Kidney capillary endothelial cell (primary cell): ENCODE data around the gene CCZ1.
"Not testable (repeated sequence)": the region's sequence is repeated elsewhere in the genome, so short reads cannot be mapped to it uniquely, and the experiment has no call there.

Source experiments
- DNase-seq: peaks from one replicate; pipeline ENCODE4 v3.0.0-alpha.2; 2018; ENCODE audit warnings: low spot score

Gene CCZ1

GRCh38 chr7:5898480-5899224, at the start of gene CCZ1:
CCZ1 (plus strand) TSS chr7:5898733; CDS start chr7:5898800, 67 bp downstream.
- DNase-seq: peak; percentile 4

GRCh38 chr7:5850944-5851343, 47.6 kb upstream of the CCZ1 start:
- no peak for DNase-seq

- no peak for DNase-seq
Measured at GRCh38 chr7:5854738-5855137, 43.8 kb upstream of the CCZ1 start.

GRCh38 chr7:5857041-5857575, 41.4 kb upstream of the CCZ1 start:
- not testable (repeated sequence) for DNase-seq

GRCh38 chr7:5858494-5858893, 40.0 kb upstream of the CCZ1 start:
- not testable (repeated sequence) for DNase-seq

- not testable (repeated sequence) for DNase-seq
Measured at GRCh38 chr7:5861281-5861680, 37.3 kb upstream of the CCZ1 start.

- DNase-seq: not testable (repeated sequence)
Measured at GRCh38 chr7:5862753-5863366, 35.7 kb upstream of the CCZ1 start.

GRCh38 chr7:5865279-5865931, 33.1 kb upstream of the CCZ1 start:
- not testable (repeated sequence) for DNase-seq

- no peak for DNase-seq
Measured at GRCh38 chr7:5867060-5867459, 31.5 kb upstream of the CCZ1 start.

GRCh38 chr7:5868928-5869341, 29.6 kb upstream of the CCZ1 start:
- DNase-seq: not testable (repeated sequence)

GRCh38 chr7:5869691-5870090, 28.8 kb upstream of the CCZ1 start:
- DNase-seq: no peak

GRCh38 chr7:5870311-5870710, 28.2 kb upstream of the CCZ1 start:
- no peak for DNase-seq

GRCh38 chr7:5872326-5872725, 26.2 kb upstream of the CCZ1 start:
- DNase-seq: no peak

GRCh38 chr7:5879591-5879990, 18.9 kb upstream of the CCZ1 start:
- DNase-seq: not testable (repeated sequence)

GRCh38 chr7:5880106-5880505, 18.4 kb upstream of the CCZ1 start:
- not testable (repeated sequence) for DNase-seq

- not testable (repeated sequence) for DNase-seq
Measured at GRCh38 chr7:5884431-5884830, 14.1 kb upstream of the CCZ1 start.

- DNase-seq: not testable (repeated sequence)
Measured at GRCh38 chr7:5888021-5888420, 10.5 kb upstream of the CCZ1 start.

GRCh38 chr7:5890244-5890643, 8.3 kb upstream of the CCZ1 start:
- not testable (repeated sequence) for DNase-seq

- no peak for DNase-seq
Measured at GRCh38 chr7:5892498-5892897, 6.0 kb upstream of the CCZ1 start.

- DNase-seq: not testable (repeated sequence)
Measured at GRCh38 chr7:5897369-5897919, 1.1 kb upstream of the CCZ1 start.

GRCh38 chr7:5903002-5903401, 4.5 kb downstream of the CCZ1 start:
- DNase-seq: not testable (repeated sequence)

- not testable (repeated sequence) for DNase-seq
Measured at GRCh38 chr7:5904726-5905125, 6.2 kb downstream of the CCZ1 start.
